DLD1 (cell line): ENCODE data around the gene SNAP23.

Experiments
- in situ Hi-C: cut with HindIII; loops from 2 replicates; pipeline ENCODE4 v1.10.0; 2017; ENCODE audit warnings: low sequenced_read_pairs

Gene SNAP23

DNA sequence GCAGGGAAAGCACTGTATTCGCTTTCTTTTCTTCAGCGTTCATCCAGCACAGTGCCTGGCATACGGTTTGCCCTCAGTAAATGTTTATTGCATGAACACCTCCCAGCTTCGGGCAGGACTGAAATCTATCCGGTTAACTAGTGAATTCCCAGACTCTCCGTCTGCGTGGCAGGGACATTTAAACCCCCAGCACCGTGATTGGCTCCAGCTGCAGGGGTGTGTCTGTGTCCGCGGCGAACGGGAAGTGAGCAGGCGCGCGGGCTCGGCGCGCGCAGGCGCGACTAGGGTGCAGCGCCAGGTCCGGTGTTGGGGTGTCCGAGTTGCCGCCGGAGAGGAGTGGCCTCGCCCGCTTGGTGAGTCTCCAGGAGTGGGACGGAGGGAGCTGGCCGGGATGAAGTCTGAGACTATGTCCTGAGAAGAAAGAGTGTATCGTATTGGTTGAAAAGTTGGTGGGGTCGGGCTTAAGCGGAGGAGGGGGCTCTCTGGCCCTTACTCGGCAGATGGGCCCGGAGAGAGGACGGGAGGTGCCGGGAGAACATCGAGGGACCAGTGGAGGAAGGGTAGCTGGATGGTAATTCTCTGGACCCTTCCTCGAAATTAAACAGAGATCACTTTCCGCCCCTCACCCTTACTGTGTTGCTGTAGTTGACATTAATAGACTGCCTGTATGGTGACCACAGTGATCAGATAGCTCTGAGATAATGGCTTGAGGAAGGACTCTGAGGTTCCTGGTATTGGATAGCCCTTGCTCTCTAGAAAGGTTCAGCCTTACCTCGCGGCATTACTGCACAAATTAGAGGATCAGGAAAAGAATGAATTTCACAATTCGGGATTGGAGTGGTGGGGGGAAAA lies at the start of gene SNAP23:
Gene SNAP23 (plus strand): TSS at position 274 of the 852 bp plus-strand sequence. CDS start 16,213 bp downstream, outside the sequence.
- in situ Hi-C loops, result no loop called here

DNA sequence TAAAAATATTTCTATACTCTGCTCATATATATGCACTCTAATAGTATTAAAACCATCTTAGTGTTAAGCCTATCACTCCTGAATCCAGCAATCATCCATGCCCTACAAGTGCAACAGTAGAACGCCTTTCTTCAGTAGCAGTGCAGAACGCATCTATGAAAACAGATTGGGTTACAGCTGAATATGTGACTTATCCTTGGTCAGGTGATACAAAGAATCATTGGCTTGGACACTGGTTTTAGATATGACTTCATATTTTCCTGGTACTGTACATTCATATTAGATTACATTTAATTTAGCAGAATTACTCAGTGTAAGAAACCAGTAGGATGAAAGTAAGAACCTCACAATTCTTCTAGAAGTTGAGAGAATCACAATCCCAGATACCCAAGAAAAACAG lies 47.8 kb upstream of the SNAP23 start:
- in situ Hi-C loops, result no loop called here

DNA sequence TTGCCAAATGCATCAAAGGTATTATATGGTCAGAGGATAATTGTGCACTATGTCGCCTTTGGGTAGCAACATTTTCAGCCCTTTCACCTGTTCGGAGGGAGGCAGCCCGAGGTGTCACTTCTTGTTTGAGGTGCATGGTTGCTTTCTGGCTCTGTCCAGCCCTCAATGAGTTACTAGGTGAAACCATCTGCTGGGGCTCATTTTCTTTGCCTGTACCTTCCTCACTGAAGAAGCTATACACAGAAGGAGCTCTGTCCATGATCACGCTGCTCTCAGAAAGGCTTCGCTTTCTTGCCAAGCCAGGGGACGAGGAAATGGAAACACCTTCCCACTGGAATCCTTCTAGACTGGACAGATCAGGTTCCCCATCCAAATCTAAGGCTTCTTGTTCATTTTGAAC lies 47.2 kb upstream of the SNAP23 start:
- in situ Hi-C loops, result no loop called here

DNA sequence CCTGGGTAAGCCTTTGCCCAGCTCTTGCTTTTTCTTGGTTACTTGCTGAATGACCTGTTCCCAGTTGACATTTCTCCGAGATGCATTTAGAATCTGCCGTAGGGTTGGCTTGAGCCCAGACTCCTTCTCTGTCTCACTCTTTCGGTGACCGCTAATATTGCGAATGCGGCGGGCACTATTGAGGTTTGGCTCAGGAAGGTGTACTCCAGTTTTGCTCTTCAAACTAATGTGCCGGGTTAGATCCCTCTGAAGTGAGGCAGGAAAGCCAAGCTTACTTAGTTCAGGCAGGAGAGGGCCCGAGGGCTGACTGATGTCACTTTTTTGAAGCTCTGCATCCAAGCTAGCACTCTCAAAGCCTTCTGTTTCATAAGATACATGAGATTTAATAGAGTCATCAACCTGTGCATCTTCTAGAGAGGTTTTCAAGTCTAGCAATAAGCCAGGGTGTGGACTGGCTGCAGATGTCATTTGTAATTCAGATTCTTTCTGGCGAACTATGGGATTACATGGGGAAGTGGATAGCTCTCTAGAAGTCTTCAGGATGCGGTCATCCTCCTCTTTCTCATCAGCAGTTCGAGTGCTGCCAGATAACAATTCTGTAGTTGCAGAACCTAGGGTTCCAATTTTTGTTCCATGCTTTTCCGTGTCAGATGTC lies 45.5 kb upstream of the SNAP23 start:
- in situ Hi-C loops, result no loop called here

DNA sequence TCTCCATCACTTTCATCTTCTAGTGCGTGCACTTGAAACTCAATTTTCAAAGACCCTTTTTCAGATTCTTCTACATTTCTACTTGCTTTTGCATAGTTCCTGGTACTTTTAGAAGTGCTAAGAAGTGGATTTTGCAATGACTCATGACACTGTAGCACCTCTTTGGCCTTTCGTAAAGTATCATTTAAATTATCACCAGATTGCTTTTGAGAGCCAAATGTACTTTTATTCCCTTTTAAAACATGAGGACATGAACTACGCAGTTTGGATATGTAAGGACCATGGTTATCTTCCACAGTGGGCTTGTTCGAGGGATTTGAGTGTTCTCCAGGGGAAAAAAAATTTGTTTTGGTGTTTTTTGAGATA lies 45.0 kb upstream of the SNAP23 start:
- in situ Hi-C loops, result no loop called here

DNA sequence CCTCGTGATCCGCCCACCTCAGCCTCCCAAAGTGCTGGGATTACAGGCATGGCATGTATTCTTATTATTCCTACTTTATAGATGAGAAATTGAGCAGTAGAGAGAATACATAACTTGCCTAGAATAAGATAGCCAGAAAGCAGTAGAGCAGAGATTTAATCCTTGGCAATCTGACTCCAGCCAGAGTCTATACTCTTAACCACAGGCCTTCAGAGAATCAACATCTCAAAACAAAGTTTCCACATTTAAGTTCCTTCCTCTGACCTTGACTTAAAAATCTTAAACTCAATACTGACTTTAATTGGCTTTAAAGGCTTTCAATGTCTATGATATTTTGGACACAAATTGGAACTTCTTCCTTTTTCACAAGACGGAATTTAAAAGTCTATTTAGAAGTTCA lies 41.6 kb upstream of the SNAP23 start:
- in situ Hi-C loops, result no loop called here

DNA sequence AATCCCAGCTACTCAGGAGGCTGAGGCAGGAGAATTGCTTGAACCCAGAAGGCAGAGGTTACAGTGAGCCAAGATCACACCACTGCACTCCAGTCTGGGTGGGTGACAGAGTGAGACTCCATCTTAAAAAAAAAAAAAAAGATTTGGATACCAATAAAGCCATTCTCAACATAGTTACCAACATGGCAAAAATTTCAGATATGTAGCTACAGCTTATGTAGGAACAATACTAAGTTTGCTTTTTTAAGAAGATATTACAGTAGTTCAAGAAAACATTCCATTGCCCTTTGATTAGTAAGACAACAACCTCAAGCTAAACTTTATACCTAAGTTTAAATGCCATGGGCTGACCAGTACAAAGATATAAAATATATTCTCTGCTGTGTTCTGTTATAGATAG lies 38.9 kb upstream of the SNAP23 start:
- in situ Hi-C loops, result no loop called here

DNA sequence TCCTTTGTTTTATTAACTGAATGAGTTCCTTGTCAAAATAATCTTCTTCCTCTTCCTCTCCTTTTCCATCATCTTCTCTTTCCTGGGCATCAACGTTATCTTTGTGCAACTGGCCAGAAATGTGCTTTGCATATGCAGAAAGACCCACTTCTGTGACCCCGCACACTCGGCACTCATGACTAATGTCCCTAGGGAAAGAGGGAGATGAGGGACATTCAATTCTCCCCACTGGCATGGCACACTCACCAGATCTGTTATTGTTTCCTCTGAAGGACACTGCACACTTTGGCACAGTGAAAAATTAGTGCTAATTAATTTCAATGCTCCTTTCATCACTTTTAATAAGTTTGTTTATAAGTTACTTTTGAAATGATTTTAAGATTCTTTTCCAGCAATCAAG lies 38.5 kb upstream of the SNAP23 start:
- in situ Hi-C loops, result no loop called here

DNA sequence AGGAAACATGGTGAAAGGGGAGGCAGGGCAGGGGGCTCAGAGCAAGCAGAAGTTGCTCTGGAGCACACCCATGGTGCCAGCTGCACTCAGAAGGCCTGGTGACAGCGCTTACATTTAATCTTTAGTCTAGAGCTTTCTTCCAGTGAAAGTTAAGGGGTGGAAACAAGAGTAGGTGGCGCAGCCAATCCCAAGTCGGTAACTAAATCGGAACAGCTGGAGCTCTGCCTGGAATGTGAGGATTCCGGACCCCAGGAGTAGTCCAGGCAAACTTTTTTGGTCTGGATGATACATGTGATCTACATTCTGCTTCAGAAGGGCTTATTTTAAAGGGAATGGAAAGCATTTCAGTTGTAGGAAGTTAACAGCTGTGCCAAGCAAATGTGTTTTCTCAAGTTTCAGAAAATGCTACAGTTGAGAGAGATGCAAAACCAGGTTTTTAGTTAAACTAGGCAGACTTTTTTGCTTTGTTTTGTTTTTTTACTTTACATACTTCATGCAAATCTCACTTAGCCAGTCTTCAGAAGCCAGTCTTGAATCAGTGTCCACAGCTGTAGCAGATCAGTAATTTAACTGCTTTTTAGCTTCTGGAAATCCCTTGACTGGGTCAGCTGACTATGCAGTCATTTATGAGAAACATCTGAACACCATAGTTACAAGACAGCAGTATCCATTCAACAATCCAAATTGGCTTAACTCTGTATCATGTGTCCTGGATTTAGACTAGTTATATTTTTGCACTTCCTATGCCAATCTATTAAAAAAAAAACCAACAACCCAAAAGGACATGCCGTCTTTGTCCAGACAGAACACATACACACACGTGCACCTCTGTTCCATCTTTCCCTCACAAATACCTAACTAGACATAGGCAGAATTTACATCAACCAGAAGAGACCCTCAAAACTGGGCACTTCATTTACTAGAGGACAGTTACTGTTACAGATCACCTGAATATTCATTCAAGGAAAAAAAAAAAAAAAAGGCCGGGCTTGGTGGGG lies 37.7 kb upstream of the SNAP23 start:
- in situ Hi-C loops, result no loop called here

DNA sequence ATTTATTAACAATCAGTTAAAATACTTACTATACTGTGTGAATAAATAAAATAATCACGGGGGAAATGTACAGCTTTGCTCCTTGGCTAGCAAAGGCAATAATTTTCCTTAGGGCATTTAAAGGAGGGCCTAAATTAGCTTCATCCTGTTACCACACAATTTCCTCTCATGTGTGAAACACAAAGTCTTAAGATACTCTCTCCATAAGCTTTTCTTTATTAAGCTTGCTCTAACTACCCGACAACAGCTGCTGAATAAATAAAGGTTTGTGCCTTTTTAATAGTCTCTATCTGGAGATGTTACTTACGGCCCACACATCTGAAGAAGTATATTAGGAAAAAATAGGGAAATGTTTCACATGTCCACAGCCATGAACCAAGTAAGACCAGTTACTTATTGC lies 34.2 kb upstream of the SNAP23 start:
- in situ Hi-C loops, result no loop called here

DNA sequence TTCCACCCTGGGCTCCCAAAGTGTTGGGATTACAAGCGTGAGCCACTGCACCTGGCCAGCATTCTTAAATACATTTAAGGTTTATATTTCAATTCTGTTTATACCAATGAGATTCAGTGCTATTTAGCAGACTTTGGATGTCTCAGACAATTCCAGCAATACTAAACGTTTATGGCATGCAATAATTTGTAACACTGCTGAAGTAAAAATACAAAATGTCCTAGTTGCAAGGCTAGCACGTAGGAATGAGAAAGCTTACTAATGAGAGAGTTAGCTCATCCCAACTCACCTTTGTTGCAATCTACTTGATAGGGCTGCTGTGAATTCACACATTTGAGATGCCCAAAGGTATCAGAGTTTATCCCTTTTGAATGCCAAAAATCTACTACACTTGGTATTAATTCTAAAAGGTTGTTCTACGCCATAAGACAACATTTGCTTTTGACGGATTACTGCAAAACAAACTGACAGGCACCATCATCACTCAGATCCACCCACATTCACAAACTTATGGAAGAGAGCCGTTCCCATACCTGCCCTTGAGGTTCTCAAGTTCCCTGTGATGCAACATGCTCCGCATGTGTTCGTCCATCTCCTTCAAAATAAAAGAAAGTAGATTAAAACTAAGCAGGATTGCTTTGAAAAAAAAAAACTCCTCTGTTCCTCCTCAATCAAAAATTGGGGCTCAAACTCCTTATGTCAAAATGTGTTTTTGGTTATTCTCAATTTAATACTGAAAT lies 29.7 kb upstream of the SNAP23 start:
- in situ Hi-C loops, result no loop called here

DNA sequence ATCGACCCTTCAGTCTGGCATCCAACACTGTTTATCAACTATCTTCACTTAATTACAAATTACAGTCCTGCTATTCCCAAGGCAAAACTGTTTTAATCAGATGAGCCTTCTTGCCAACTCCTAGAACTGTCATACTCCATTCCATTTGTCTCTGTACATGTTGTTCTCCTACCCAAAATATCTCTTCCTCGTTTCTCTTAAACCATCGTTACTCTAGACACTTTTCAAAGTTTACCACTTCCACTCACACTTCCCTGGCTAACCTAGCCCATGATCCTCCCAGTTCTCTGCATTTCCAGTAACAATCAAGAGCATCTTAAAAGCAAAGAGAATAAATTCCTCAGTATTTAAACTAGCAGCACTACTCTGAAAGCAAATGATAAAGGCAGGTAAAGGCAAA lies 24.4 kb upstream of the SNAP23 start:
- in situ Hi-C loops, result no loop called here

DNA sequence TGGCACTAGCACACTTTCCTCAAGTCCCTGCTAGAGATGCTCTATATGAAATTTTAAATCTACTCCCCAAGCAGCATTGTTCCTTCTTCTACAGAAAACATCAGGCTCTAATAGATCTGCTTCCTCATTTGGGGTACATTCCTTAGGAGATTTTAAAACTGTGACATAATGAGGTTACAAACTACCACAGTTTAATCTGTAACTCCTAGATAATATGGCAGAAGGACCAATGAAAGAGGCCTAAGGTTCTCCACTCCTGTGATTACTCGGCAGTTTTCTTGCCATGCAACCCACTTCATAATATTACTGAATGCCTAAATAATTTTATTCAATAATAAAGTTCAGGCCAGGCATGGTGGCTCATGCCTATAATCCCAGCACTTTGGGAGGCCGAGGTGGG lies 20.6 kb upstream of the SNAP23 start:
- in situ Hi-C loops, result no loop called here

DNA sequence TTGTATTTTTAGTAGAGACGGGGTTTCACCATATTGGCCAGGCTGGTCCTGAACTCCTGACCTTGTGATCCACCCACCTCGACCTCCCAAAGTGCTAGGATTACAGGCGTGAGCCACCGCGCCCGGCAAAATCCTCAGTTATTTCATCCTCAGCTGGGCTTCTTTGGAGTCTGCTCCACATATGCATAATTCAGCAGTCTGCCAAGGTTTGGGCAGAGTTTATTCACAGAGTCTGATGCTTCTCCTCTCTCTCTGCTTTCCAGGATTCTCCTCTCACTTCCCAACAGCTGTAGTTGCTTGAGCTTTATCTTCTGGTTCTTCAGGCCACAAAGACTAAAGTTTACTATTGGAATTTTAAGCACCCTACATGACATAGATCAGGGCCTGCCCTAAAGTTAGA lies 12.7 kb upstream of the SNAP23 start:
- in situ Hi-C loops, result no loop called here

DNA sequence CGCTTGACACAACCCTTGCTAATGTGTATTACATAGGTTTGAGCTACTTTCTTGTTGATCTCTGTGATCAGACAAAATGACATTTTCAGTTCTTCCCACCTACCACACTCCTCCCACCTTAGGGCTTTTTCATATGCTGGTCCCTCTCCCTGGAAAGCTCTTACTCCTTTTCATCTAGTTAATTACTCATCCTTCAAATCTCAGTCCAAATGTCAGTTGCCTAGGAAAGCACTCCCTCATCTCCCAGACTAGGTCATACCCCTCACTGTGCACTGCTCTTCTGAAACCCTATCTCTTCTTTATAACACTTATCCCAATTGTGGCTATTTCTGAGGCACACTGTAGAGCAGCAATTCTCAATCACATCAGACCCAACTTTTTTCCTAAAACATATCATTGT lies 11.8 kb upstream of the SNAP23 start:
- in situ Hi-C loops, result no loop called here

DNA sequence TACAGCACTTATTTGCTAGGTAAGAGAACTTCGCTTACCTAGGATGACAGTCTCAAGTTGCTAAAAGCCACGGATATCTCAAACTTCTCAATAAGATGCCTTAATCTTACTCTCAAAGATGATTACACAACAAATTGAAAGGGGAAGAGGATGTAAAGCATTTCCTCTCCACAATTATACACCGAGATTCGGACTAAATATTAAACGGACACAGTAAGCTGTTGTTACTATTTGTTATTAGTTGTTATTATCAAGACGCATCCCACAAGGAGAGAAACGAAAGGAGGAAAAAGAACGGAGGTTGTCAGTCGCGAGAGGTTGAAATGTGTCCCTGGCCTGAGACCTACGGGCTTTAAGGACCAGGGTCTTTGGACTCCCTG lies 5.2 kb upstream of the SNAP23 start:
- in situ Hi-C loops, result no loop called here

DNA sequence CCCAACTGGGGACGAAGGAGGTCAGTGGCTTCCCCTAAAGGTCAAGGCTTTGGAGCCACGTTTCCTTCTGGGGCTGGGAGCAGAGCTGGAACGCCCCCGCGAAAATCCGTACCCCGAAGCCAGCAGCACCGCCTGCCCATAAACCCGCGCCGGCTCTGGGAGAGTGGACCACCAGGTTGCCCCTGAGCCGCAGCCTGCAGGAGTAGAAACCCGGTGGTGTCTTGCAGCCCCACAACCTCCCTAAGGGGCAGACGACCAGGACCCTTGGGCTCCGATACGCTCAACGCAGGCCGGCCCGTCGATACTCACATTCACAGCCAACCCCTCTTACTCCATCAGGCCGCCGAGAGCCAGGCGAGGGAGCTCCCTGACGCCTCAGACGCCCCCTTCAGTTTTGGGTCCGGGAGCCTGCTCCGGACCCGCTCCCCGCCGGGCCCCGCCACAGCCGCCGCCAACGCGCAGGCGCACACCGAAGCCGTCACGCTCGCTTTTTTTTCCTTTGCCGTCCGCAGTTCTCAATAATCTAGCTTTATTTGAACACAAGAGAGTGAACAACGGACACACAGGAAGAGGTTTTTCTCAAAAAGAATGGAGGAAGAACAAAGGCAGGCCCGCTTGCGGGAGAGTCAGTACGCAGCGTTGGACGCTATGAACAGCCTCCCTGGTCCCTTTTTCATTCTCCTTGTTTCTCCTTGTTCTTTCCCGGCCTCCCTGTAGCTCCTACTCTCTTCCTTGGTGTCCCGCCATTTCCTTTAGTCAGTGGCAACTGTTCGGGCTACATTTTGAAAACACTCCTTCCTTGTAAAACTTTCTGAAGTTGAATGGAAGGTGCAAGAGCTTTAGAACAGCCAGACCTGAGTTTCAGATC lies 4.5 kb upstream of the SNAP23 start, which contains the start of gene ZNF106:
Gene ZNF106 (minus strand): TSS at position 471 of the 868 bp plus-strand sequence. CDS start 18,852 bp downstream, outside the sequence.
- in situ Hi-C loops, result no loop called here

DNA sequence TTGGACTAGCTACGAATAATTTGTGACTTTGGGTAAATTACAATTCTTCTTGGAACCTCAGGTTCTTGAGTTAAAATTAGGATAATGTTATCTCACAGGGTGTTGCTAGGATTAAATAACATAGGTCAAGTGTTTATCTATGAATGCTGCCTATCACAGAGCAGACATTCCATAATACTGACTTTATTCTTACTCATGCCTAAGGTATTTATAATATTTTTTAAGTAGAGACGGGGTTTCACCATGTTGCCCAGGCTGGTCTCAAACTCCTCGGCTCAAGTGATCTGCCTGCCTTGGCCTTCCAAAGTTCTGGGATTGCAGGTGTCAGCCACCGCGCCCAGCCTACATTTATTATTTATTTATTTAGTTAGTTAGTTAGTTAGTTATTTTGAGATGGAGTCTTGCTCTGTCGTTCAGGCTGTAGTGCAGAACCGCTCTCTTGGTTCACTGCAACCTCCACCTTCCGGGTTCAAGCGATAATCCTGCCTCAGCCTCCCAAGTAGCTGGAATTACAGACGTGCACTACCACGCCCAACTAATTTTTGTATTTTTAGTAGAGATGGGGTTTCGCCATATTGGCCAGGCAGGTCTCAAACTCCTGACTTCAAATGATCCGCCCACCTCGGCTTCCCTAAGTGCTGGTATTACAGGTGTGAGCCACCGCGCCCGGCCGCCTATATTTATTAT lies 3.8 kb upstream of the SNAP23 start:
- in situ Hi-C loops, result no loop called here

DNA sequence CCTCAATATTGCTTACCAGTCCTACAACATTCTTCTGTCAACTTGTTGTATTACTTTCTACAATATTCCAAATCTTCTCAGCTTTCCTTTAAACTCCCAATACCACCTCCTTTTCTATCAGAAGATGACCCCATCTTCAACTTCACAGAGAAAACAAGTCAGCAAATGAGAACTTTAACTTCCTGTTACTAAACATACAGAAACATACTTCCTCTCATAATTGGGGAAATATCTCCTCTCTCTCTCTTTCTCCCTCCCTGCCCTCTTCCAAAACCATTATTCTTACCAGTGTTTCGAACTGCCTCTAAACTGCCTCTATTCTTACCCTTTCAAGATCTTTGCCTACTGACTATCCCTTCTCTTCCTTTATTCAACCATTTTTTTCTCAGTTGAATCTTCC lies 1.8 kb upstream of the SNAP23 start:
- in situ Hi-C loops, result no loop called here
